Neural progenitor cell (in vitro differentiated cells): ENCODE measurements around the gene B3GNT5. TPM values are rescaled to one million over a fixed set of nuclear protein-coding genes. Genes with fewer than 3 reads are reported as not detected.

Experiments used
- DNase-seq: peaks from one replicate; pipeline ENCODE4 v3.0.0-alpha.2; 2016; ENCODE audit warnings: low spot score
- H2AFZ ChIP-seq: fragments of 200-600 bp; sonication (generic); replicated peaks from 2 replicates; pipeline ENCODE4 v1.6.1; 2016; ENCODE audit warnings: antibody characterized with exemption
- H3F3A ChIP-seq: fragments of 200-600 bp; sonication (generic); 2 replicates; pipeline ENCODE4 v1.6.1; 2016; ENCODE audit warnings: antibody characterized with exemption, low read depth
- H3K27ac ChIP-seq: fragments of 200-600 bp; sonication (generic); 2 replicates; pipeline ENCODE4 v1.5.1; 2016; ENCODE audit warnings: mild to moderate bottlenecking
- H3K27me3 ChIP-seq: fragments of 200-600 bp; sonication (generic); 2 replicates; pipeline ENCODE4 v1.6.1; 2016; ENCODE audit warnings: mild to moderate bottlenecking, moderate library complexity
- H3K36me3 ChIP-seq: fragments of 200-600 bp; sonication (generic); 2 replicates; pipeline ENCODE4 v1.5.1; 2016
- H3K4me1 ChIP-seq: fragments of 200-600 bp; sonication (generic); 2 replicates; pipeline ENCODE4 v1.6.1; 2016; ENCODE audit warnings: mixed run types
- H3K4me2 ChIP-seq: fragments of 200-600 bp; sonication (generic); 2 replicates; pipeline ENCODE4 v1.6.1; 2016
- H3K4me3 ChIP-seq: fragments of 200-600 bp; sonication (generic); 2 replicates; pipeline ENCODE4 v1.5.1; 2016
- H3K79me2 ChIP-seq: fragments of 200-600 bp; sonication (generic); 2 replicates; pipeline ENCODE4 v1.6.1; 2016; ENCODE audit warnings: low read depth
- H3K9ac ChIP-seq: fragments of 200-600 bp; sonication (generic); 2 replicates; pipeline ENCODE4 v1.6.1; 2016
- H3K9me3 ChIP-seq: fragments of 200-600 bp; sonication (generic); 2 replicates; pipeline ENCODE4 v1.5.1; 2016; ENCODE audit warnings: low read depth
- H4K20me1 ChIP-seq: fragments of 200-600 bp; sonication (generic); 2 replicates; pipeline ENCODE4 v1.6.1; 2016; ENCODE audit warnings: low read depth
- H3K27ac Mint-ChIP-seq: 3 replicates; pipeline ENCODE4 v1.8.0; 2021; ENCODE audit warnings: mixed read lengths
- H3K27me3 Mint-ChIP-seq: 2 replicates; pipeline ENCODE4 v1.8.0; 2022; ENCODE audit warnings: low read depth, mild to moderate bottlenecking, inconsistent platforms, moderate library complexity, mixed read lengths; ENCODE audit not compliant: insufficient read depth
- H3K36me3 Mint-ChIP-seq: 3 replicates; pipeline ENCODE4 v1.8.0; 2021; ENCODE audit warnings: mixed read lengths
- H3K4me1 Mint-ChIP-seq: 3 replicates; pipeline ENCODE4 v1.8.0; 2021; ENCODE audit warnings: mixed read lengths
- H3K4me3 Mint-ChIP-seq: 3 replicates; pipeline ENCODE4 v1.8.0; 2021; ENCODE audit warnings: mild to moderate bottlenecking, moderate library complexity, mixed read lengths
- H3K9me3 Mint-ChIP-seq: 3 replicates; pipeline ENCODE4 v1.8.0; 2020; ENCODE audit warnings: mixed read lengths
- EZH2 ChIP-seq: fragments of 200-600 bp; sonication (generic); IDR thresholded peaks from 2 replicates; pipeline ENCODE4 v1.6.1; 2017; ENCODE audit warnings: antibody characterized with exemption, mild to moderate bottlenecking, moderate library complexity
- EZH2phosphoT487 ChIP-seq: fragments of 200-600 bp; sonication (generic); IDR thresholded peaks from 2 replicates; pipeline ENCODE4 v1.6.1; 2017; ENCODE audit warnings: antibody characterized with exemption
- total RNA-seq: library from RNA; depleted of rRNA; stranded (reverse); fragments of >200 nt; gene quantifications from 2 replicates; pipeline ENCODE4 v1.2.3, GENCODE V29; 2015; ENCODE audit warnings: low replicate concordance
- TF ChIP-seq, protein P1 (sequence below): fragments of 200-600 bp; sonication (generic); IDR thresholded peaks from 2 replicates; pipeline ENCODE4 v1.5.1; 2017; ENCODE audit warnings: antibody characterized with exemption, mild to moderate bottlenecking

The B3GNT5 gene
- total RNA-seq, 1 donor from 2014 or later, result 14.1 TPM

DNA sequence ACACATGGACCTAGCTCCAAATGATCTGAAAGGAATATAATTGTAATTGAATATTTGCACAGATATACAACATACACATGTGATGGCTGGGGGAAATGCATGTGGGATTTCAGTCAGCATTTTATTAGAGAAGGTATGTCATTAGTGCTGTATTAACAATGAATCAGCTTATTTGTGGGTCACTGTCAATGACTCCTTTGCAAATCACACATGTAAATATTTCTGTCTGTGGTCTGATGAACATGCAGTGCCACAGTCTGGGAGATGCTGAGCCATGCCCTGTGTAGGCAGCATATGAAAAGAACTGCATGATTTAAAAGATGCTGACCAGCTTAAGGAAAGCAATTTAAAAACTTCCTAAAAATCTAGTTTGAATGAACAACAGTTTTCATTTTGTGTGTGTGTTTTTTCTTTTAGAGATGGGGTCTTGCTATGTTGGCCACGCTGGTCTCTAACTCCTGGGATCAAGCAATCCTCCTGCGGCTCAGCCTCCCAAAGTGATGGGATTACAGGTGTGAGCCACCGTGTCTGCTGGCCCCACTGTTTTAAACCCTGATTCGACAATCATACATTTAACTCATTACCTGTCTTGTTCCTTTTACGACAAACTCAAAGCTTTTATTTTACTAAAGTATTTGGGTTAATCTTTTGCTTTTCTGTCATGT lies 803 bp upstream of the B3GNT5 start:
- no peaks in the 10 kb centered on the region for H3K36me3 ChIP-seq
- peak overlapping the region; percentile 12 for H3K27ac Mint-ChIP-seq
- H3K27me3 ChIP-seq, result peaks cover 31% of the 10 kb centered on the region
- H3K9me3 Mint-ChIP-seq, result no peaks in the 10 kb centered on the region
- no peaks in the 10 kb centered on the region for H3K9me3 ChIP-seq
- no peak overlapping the region for H3K4me3 ChIP-seq
- DNase-seq, result no peak
- H3K36me3 Mint-ChIP-seq, result peaks cover 9% of the 10 kb centered on the region
- no peak overlapping the region for H2AFZ ChIP-seq
- no peak overlapping the region for H3K9ac ChIP-seq
- H4K20me1 ChIP-seq, result no peaks in the 10 kb centered on the region
- H3K79me2 ChIP-seq, result peaks cover 22% of the 10 kb centered on the region
- H3K4me3 Mint-ChIP-seq, result peak overlapping the region; percentile 86
- no peak overlapping the region for H3K27ac ChIP-seq
- peak overlapping the region; percentile 90 for H3K4me2 ChIP-seq
- peaks cover 34% of the 10 kb centered on the region for H3K4me1 Mint-ChIP-seq
- peaks cover 18% of the 10 kb centered on the region for H3F3A ChIP-seq
- peaks cover 9% of the 10 kb centered on the region for H3K27me3 Mint-ChIP-seq
- peaks cover 8% of the 10 kb centered on the region for H3K4me1 ChIP-seq
- TF ChIP-seq EZH2phosphoT487, result no peak
- TF ChIP-seq, protein P1, sequence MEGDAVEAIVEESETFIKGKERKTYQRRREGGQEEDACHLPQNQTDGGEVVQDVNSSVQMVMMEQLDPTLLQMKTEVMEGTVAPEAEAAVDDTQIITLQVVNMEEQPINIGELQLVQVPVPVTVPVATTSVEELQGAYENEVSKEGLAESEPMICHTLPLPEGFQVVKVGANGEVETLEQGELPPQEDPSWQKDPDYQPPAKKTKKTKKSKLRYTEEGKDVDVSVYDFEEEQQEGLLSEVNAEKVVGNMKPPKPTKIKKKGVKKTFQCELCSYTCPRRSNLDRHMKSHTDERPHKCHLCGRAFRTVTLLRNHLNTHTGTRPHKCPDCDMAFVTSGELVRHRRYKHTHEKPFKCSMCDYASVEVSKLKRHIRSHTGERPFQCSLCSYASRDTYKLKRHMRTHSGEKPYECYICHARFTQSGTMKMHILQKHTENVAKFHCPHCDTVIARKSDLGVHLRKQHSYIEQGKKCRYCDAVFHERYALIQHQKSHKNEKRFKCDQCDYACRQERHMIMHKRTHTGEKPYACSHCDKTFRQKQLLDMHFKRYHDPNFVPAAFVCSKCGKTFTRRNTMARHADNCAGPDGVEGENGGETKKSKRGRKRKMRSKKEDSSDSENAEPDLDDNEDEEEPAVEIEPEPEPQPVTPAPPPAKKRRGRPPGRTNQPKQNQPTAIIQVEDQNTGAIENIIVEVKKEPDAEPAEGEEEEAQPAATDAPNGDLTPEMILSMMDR, result no peak
- no peak for TF ChIP-seq EZH2

DNA sequence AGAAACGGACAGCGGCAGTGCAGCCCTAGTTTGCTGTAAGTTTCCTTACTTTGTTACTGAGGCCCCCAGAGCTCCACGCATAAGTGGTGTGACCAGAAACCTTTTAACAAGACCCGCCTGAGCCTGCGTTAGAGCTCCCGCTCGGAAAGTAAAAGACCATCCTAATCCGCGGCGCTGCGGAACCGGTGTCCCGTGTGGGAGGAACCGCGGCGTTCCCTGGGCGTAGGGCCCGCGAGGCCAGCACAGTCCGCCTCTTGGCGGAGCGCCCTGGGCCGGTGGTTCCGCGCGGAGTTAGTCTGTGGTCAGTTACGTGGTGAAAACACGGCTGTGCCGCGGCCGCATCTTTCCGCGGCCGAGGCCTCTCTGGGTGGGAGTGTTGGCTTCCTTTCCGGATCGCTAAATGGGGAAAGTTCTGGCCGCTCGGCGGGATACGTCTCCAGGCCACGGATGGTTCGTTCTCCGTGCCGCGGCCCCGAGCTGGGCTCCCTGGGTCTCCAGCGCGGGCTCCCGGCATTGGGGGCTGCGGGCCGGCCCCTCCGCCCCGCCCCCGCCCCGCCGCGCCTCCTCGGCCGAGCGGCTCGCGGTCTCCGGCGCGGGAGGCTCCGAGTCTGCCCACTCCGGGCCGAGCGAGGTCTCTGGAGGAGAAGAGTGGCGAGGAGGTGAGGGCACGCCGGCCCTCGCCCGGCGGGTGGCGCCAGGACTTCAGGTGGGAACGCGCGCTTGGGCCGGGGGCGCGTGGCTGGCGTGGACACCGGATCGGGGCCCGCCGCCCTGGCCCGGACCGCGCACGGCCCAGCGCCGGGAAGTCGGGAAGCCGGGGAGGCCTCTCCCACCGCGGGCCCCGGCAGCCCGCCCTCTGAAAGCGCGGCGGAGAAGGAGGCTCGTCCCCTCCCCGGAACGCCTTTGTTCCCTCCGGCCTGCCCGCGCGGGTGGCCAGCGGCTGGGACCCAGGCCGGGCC lies 754 bp downstream of the B3GNT5 start:
- peak; percentile 79 for DNase-seq
- H2AFZ ChIP-seq, result peak overlapping the region; percentile 97
- H4K20me1 ChIP-seq, result no peaks in the 10 kb centered on the region
- no peak overlapping the region for H3K27ac ChIP-seq
- no peaks in the 10 kb centered on the region for H3K36me3 ChIP-seq
- H3K27me3 Mint-ChIP-seq, result peaks cover 11% of the 10 kb centered on the region
- peaks cover 35% of the 10 kb centered on the region for H3K4me1 Mint-ChIP-seq
- H3K4me3 Mint-ChIP-seq, result peak overlapping the region; percentile 92
- peaks cover 31% of the 10 kb centered on the region for H3K27me3 ChIP-seq
- H3K4me3 ChIP-seq, result peak overlapping the region; percentile 71
- peak overlapping the region; percentile 90 for H3K4me2 ChIP-seq
- peaks cover 35% of the 10 kb centered on the region for H3K79me2 ChIP-seq
- no peaks in the 10 kb centered on the region for H3K9me3 Mint-ChIP-seq
- H3K9me3 ChIP-seq, result no peaks in the 10 kb centered on the region
- peaks cover 17% of the 10 kb centered on the region for H3K36me3 Mint-ChIP-seq
- H3K9ac ChIP-seq, result peak overlapping the region; percentile 40
- TF ChIP-seq, protein P1, result no peak
- TF ChIP-seq EZH2phosphoT487 (peak; percentile 57), EZH2 (peak; percentile 30)
- peaks cover 8% of the 10 kb centered on the region for H3K4me1 ChIP-seq
- peaks cover 18% of the 10 kb centered on the region for H3F3A ChIP-seq
- peak overlapping the region; percentile 67 for H3K27ac Mint-ChIP-seq

DNA sequence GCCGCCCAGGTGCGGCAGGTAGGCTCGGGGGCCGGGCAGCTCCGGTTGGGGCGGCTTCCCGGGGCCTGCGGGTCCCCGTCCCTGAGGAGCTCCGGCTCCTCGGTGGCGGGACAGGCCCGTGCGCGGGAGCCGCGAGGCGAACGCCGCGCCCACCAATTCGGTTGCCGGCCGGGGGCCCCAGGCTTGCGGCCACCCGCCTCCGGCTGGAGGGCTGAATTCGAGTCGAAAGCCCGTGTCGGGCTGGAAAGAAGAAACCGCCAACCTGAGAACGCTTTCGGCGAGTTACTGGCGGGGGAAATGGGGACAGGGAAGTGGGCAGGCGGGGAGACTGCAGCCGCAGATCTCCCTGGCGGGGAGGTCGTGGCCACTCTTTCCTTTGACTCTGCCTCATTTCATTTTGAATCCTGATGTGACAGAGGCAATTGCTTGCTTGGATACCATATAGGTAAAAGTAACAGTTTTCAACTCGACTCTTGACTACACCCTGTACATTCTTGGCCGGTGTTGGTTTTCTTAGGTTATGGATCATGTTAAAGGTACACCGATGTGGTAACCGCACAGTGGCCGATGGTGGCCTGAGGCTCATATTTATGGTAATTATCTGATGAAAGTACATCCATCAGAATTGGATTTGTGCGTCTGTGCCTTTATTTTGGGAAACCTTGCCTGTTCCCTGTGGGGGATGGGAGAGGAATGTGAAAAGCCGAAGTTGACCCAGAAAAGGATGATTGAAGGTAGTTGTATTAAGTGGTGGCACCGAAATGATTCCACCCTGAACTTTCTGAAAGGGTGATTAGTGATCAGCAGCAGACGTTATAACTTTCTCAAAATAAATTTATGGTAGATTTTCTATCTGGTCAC lies 1.7 kb downstream of the B3GNT5 start:
- H3K4me1 Mint-ChIP-seq, result peaks cover 35% of the 10 kb centered on the region
- Histone ChIP-seq H3K79me2 (peaks cover 37% of the 10 kb centered on the region), H3F3A (peaks cover 18% of the 10 kb centered on the region), H3K4me3 (peak overlapping the region; percentile 71), H4K20me1 (no peaks in the 10 kb centered on the region), H3K27me3 (peaks cover 31% of the 10 kb centered on the region), H2AFZ (peak overlapping the region; percentile 97), H3K4me1 (peaks cover 8% of the 10 kb centered on the region), H3K9ac (peak overlapping the region; percentile 40), H3K36me3 (no peaks in the 10 kb centered on the region), H3K4me2 (peak overlapping the region; percentile 90), H3K9me3 (no peaks in the 10 kb centered on the region), H3K27ac (no peak overlapping the region)
- H3K4me3 Mint-ChIP-seq, result peak overlapping the region; percentile 90
- peaks cover 23% of the 10 kb centered on the region for H3K36me3 Mint-ChIP-seq
- H3K9me3 Mint-ChIP-seq, result no peaks in the 10 kb centered on the region
- peak; percentile 21 for DNase-seq
- TF ChIP-seq EZH2, result peak; percentile 48
- TF ChIP-seq EZH2phosphoT487, result no peak
- TF ChIP-seq, protein P1, result no peak
- H3K27ac Mint-ChIP-seq, result peak overlapping the region; percentile 91
- peaks cover 10% of the 10 kb centered on the region for H3K27me3 Mint-ChIP-seq
